KMS-11 (cell line): Measurements from ENCODE around the gene DPEP1.

ENCODE experiments used
- H2AFZ ChIP-seq: fragments of 200-600 bp; sonication (generic); 2 replicates; pipeline ENCODE4 v1.6.1; 2016; ENCODE audit warnings: antibody characterized with exemption, mixed run types, low read depth
- H3K27ac ChIP-seq: fragments of 200-600 bp; sonication (generic); 2 replicates; pipeline ENCODE4 v1.6.1; 2016; ENCODE audit warnings: mild to moderate bottlenecking, mixed run types
- H3K27me3 ChIP-seq: fragments of 200-600 bp; sonication (generic); 2 replicates; pipeline ENCODE4 v1.6.1; 2017; ENCODE audit warnings: mild to moderate bottlenecking, low read depth, mixed run types, moderate library complexity; ENCODE audit not compliant: insufficient read depth
- H3K36me3 ChIP-seq: fragments of 200-600 bp; sonication (generic); 2 replicates; pipeline ENCODE4 v1.6.1; 2017; ENCODE audit warnings: mild to moderate bottlenecking, mixed run types; ENCODE audit not compliant: insufficient read depth
- H3K4me1 ChIP-seq: fragments of 200-600 bp; sonication (generic); 2 replicates; pipeline ENCODE4 v1.6.1; 2016; ENCODE audit warnings: mild to moderate bottlenecking, low read depth, mixed run types; ENCODE audit not compliant: poor library complexity, severe bottlenecking
- H3K4me2 ChIP-seq: fragments of 200-600 bp; sonication (generic); 2 replicates; pipeline ENCODE4 v1.7.0; 2016; ENCODE audit warnings: mild to moderate bottlenecking, mixed run types
- H3K4me3 ChIP-seq: fragments of 200-600 bp; sonication (generic); IDR thresholded peaks from 2 replicates; pipeline ENCODE4 v1.6.1; 2017; ENCODE audit warnings: low read depth, low read length, mixed read lengths; ENCODE audit not compliant: insufficient read depth
- H3K79me2 ChIP-seq: fragments of 200-600 bp; sonication (generic); 2 replicates; pipeline ENCODE4 v1.6.1; 2016; ENCODE audit warnings: low read depth, mixed run types; ENCODE audit not compliant: insufficient read depth
- H3K9ac ChIP-seq: fragments of 200-600 bp; sonication (generic); 2 replicates; pipeline ENCODE4 v1.6.1; 2016; ENCODE audit warnings: mild to moderate bottlenecking, mixed run types
- H4K20me1 ChIP-seq: fragments of 200-600 bp; sonication (generic); 2 replicates; pipeline ENCODE4 v1.6.1; 2016; ENCODE audit warnings: mild to moderate bottlenecking, mixed run types; ENCODE audit not compliant: insufficient read depth
- TF ChIP-seq, protein P1 (sequence below): fragments of 200-600 bp; sonication (generic); conservative IDR thresholded peaks from 2 replicates; pipeline ENCODE4 v1.6.1; 2017; ENCODE audit warnings: low read depth, mild to moderate bottlenecking, antibody characterized with exemption, low read length, moderate library complexity, mixed read lengths

DPEP1 gene

GRCh38 chr16:89646906-89647305, 33.5 kb downstream of the DPEP1 start:
- no peak overlapping the region for H3K27ac ChIP-seq
- no peaks in the 10 kb centered on the region for H3K79me2 ChIP-seq
- peaks cover 8% of the 10 kb centered on the region for H3K4me1 ChIP-seq
- no peak overlapping the region for H3K9ac ChIP-seq
- no peaks in the 10 kb centered on the region for H3K36me3 ChIP-seq
- TF ChIP-seq, protein P1, sequence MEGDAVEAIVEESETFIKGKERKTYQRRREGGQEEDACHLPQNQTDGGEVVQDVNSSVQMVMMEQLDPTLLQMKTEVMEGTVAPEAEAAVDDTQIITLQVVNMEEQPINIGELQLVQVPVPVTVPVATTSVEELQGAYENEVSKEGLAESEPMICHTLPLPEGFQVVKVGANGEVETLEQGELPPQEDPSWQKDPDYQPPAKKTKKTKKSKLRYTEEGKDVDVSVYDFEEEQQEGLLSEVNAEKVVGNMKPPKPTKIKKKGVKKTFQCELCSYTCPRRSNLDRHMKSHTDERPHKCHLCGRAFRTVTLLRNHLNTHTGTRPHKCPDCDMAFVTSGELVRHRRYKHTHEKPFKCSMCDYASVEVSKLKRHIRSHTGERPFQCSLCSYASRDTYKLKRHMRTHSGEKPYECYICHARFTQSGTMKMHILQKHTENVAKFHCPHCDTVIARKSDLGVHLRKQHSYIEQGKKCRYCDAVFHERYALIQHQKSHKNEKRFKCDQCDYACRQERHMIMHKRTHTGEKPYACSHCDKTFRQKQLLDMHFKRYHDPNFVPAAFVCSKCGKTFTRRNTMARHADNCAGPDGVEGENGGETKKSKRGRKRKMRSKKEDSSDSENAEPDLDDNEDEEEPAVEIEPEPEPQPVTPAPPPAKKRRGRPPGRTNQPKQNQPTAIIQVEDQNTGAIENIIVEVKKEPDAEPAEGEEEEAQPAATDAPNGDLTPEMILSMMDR, result no peak
- no peaks in the 10 kb centered on the region for H3K27me3 ChIP-seq
- no peak overlapping the region for H3K4me2 ChIP-seq
- no peak overlapping the region for H3K4me3 ChIP-seq
- no peaks in the 10 kb centered on the region for H4K20me1 ChIP-seq
- H2AFZ ChIP-seq, result no peak overlapping the region

- H3K79me2 ChIP-seq, result peaks cover 25% of the 10 kb centered on the region
- TF ChIP-seq, protein P1, result no peak
- H3K4me3 ChIP-seq, result no peak overlapping the region
- H4K20me1 ChIP-seq, result no peaks in the 10 kb centered on the region
- H3K27me3 ChIP-seq, result no peaks in the 10 kb centered on the region
- H3K27ac ChIP-seq, result no peak overlapping the region
- H3K4me1 ChIP-seq, result peaks cover 6% of the 10 kb centered on the region
- no peak overlapping the region for H2AFZ ChIP-seq
- H3K9ac ChIP-seq, result no peak overlapping the region
- H3K36me3 ChIP-seq, result no peaks in the 10 kb centered on the region
- H3K4me2 ChIP-seq, result no peak overlapping the region
Measured at GRCh38 chr16:89651584-89651983, 38.1 kb downstream of the DPEP1 start.

DNA sequence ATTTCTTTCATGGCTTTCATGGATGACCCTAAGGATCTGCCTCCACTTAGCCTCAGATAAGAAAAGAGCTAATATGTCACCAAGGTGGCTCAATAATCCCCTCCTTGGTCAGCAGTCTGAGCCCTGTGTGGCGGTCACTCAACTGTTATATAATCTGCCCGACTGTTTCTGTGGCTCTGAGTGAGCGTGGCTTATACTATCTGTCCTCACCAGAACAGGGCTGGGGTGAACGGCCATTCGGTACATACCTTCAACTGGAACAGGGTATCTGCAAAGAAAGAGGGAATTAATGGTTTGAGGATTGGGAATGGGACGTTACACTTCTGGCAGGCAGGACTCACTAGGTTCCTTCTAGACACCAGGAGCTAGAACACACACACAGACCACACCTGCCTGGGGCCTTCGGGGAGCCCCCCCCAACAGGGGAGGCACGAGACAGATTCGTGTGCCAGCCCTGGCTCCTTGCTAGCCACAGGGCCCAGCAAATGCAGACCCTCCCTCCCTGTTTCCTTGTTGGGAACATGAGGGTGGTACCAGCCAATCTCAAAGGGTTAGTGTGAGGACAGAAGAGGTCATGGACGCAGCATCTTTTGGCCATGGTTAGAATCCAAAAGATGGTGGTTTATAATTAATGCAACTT, 40.3 kb downstream of the DPEP1 start:
- H3K27me3 ChIP-seq, result no peaks in the 10 kb centered on the region
- no peak overlapping the region for H3K27ac ChIP-seq
- H3K4me3 ChIP-seq, result no peak overlapping the region
- no peaks in the 10 kb centered on the region for H3K36me3 ChIP-seq
- no peaks in the 10 kb centered on the region for H4K20me1 ChIP-seq
- H2AFZ ChIP-seq, result no peak overlapping the region
- H3K9ac ChIP-seq, result no peak overlapping the region
- H3K4me2 ChIP-seq, result no peak overlapping the region
- TF ChIP-seq, protein P1, result no peak
- H3K79me2 ChIP-seq, result peaks cover 39% of the 10 kb centered on the region
- H3K4me1 ChIP-seq, result peaks cover 12% of the 10 kb centered on the region

GRCh38 chr16:89655062-89655643, 41.7 kb downstream of the DPEP1 start:
- Histone ChIP-seq H3K9ac (no peak overlapping the region), H4K20me1 (no peaks in the 10 kb centered on the region), H3K27me3 (no peaks in the 10 kb centered on the region), H3K36me3 (no peaks in the 10 kb centered on the region), H3K27ac (no peak overlapping the region), H3K4me1 (peaks cover 18% of the 10 kb centered on the region), H3K79me2 (peaks cover 44% of the 10 kb centered on the region), H3K4me2 (no peak overlapping the region), H3K4me3 (no peak overlapping the region), H2AFZ (no peak overlapping the region)
- TF ChIP-seq, protein P1, result no peak
